GM18526 (cell line): Measurements from ENCODE around the gene SYNDIG1.

ENCODE experiments used
- POLR2A ChIP-seq: IDR thresholded peaks from 3 replicates; pipeline ENCODE4 v1.6.1; 2011; ENCODE audit not compliant: insufficient read length; ENCODE audit errors: extremely low read depth

The SYNDIG1 gene

DNA sequence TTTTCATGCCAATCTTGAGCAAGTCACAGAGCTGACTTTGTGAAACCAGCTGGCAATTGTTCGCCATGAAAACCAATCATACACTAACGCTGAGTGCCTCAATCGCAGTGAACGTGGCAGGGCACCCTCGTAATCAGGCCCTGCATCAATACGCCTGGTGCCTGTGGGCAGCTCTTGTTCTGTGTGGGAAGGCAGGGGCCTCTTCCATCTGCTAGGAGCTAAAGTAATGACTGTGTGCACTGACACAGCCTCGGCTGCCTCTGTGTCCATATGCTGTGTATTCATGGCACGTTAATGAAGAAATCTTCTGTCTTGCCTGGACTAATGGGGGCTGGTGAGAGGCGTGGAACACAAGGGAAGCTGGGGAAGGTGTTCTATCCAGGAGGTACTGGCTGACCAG lies 27.8 kb upstream of the SYNDIG1 start:
- TF ChIP-seq POLR2A: no peak

DNA sequence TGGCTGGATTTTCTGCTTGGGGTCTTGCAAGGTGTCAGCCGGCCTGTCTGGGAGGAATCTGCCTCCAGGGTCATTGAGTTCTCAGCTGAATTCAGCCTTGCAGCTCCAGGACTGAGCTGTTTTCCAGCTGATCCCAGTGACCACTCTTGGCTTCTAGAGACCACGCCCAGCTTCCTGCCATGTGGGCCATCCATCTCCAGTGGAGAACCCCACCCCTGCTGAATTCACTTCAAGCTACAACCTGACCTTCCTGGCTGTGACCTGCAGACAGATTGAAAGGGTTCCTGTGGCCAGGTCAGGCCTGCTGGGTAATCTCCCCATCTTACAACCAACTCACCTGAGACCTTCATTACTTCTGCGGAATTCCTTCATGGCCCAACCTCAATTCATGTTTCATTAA lies 26.5 kb upstream of the SYNDIG1 start:
- TF ChIP-seq POLR2A: no peak

DNA sequence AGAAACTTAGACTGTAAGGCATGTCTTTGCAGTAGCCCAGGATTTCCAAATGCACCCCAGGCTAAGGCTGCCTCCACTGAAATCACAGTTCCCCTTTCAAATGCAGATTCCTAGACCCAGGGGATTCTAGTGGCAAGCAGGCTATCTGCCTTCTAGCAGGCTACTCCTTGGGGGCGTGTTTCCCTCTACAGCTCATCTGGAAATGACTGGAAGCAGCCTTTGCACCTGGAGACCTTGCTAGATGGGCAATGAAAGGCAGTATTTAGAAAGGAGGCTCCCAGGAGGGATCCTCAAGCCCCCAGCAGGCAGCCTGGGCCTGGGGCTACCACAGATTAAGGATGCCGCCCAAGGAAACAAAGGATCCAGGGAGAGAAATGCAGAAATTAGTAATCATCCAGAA lies 26.0 kb upstream of the SYNDIG1 start:
- no peak for TF ChIP-seq POLR2A

DNA sequence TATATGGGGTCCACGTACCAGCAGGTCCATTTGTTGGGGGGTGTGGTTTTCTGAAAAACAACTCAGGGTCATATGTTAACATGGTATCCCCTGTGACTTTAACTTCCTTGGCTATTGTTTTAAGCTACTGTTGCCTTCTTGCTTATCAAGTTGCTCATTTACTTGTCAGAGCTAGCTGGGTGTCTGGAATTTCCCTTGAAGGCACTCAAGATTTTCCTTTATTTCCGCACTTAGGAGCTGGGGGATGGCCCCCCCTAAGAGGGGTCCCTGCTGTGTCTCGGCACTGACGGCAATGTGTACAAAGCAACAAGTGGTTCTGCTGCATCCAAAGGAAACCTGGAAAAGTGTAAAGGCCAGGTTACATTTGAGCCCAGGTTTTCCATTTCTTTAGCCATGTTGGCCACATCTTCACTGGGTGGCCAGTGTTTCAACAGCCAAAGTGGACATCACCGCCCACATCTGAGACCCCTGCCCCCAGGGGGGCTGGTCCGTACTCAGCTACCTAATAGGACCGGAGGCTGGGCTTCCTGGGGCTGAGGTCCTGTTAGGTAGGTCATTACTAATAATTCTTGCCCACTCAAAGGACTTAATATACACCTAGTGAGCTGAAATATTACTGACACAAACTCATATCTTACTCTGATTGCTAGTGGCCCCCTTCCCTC lies 24.8 kb upstream of the SYNDIG1 start:
- TF ChIP-seq POLR2A: no peak

DNA sequence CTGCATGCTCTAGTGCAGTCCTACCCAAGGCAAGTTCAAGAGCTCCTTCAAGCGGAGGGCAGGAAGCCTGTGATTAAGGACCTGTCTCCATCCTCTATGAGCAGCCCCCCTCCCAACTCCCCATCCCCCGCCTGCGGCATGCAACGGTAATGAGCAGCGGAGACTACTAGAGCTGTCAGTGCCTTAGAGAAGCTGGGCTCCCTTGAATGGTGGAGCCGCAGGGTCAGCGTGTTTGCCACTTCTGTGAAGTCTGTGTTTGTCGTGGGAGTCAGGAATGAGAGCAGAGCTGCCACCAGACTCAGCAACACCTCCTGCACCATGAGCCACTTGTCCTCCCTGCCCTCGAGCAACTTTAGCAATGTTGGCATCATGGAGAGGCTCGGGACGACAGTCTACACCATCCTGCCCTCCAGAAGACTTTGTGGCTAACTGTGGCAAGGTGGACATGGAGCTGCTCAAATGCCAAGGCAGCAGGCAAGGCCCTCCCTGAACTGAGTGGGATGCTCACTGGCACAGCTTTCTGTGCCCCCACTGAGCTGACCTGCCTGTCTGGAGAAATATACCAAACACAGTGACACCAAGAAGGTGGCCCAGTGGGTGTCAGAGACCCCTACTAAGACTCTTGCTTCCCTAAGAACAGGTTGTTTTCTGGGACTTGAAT lies 23.8 kb upstream of the SYNDIG1 start:
- no peak for TF ChIP-seq POLR2A

DNA sequence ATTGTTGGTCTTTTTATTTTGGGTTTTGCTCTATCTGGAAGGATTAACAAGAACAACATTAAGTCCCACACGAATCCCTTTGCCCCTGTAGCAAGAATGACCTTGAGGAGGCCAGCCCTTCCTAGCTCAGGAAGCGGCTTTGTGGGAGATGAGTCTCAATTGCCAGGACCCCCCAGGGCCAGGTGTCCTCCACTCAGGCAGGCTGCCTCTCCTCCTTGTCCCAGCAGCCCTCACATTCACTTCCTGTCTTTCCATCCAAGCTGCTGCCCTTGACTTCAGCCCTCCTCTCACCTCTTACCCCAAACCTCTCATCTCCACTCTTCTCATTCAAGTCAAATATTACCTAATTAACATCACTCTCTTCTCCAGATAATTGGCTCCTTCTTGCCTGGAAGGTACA lies 22.6 kb upstream of the SYNDIG1 start:
- no peak for TF ChIP-seq POLR2A

DNA sequence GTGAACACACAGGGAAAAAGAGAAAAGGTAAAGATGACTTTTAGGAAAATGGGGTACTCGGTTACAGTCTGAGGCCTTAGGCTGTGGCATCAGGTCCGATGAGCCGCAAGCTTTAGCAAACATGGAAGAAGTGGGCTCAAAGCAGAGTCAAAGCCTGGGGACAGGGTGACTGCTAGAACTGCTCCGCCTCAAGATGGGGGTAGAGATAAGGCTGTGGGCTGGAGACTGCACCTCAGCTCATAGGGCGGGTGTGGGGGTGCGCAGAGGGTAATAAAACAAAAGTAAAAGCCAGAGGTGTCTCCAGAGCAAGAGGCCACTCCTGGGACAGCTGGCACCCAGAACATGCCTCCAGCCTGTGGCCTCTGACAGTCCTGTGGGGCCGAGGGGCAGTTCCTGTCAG lies 21.3 kb upstream of the SYNDIG1 start:
- TF ChIP-seq POLR2A: no peak

DNA sequence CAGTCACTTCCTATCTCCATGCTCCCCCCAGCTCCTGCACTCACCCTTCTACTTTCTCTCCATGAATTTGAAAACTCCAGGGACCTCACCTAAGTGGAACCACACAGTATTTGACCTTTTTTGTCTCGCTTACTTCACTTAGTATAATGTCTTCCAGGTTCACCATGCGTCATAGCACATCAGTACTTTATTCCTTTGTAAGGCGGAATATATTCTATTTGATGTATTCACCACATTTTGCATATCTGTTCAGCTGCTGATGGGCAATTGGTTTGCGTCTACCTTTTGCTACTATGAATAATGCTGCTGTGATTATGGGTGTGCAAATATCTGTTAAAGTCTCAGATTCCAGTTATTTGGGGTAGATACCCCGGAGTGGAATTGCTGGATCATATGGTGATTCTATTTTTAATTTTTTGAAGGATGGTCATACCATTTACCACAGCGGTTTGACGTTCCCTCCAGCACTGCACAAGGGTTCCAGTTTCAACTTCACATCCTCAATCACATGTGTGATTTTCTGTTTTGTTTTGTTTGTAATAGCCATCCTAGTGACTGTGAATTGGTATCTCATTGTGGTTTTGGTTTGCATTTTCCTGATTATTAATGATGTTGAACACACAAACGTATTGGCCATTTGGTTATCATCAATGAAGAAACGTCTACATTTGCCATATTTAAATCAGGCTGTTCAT lies 20.3 kb upstream of the SYNDIG1 start:
- TF ChIP-seq POLR2A: no peak

DNA sequence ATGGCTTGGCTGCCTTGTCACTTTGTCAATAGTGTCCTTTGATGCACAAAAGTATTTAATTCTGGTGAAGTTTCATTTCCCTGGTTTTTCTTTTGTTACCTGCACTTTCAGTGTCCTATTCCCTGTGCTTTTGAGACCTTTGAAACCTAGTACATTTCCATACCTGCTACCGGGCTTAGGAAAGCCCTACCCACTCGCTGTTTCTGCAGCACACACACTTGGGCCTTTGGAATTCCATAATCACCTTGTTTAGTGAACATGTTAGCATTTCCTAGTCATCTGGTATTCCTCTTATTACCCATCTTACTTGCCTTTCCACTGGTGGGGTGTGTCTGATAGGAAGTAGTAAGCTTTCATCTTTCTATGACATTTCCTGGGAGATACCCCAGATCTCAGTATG lies 19.3 kb upstream of the SYNDIG1 start:
- no peak for TF ChIP-seq POLR2A

DNA sequence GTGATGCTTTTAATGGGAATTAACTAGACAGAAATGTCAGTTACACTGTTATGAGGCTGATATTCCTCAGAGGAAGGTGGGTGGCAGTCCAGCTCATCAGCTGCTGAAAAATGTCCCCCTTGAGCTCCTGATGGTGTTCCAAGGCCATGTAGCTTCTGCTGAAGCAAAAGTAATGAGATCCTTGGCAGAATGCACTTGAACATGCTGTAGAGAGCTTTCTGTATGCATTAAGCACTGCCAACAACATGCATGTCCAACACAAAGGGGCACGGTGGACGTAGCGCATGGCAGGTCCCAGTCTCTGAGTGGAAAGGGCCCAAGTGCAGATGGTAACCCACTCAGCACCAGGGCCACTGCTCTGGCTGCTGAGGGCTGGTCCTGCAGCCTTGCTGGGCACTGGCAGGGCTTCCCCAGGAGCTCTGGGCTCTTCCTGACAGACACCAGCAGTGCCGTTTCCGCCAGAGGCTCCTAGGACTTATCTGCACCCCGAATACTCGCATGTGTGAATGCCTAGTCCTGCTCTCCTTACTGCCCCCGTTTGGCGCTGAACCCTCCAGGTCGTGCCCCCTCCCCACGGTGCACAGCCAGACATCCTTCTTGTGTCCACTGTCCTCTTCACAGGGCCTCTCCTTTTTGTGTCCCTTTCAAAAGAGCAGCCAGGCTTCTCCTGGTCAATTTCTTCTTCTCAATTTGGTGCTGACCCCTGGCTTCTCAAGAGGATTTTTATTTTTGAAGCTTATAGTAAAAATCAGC lies 18.6 kb upstream of the SYNDIG1 start:
- TF ChIP-seq POLR2A: no peak

DNA sequence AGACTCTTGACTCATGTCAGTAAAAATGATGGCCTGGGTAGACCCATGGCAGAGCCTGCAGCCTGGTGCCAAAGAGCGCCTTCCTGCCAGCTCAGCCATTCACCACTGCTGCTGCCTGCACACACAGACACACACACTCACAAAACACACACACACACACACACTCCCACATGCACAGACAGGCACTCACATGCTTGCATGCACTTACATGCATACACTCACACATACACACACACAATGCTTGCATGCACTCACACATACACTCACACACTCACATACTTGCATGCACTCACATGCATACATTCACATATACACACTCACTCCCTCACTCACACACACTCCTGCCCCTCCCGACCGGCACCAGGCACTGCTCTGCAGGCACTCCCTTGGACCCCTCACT lies 18.0 kb upstream of the SYNDIG1 start:
- no peak for TF ChIP-seq POLR2A

DNA sequence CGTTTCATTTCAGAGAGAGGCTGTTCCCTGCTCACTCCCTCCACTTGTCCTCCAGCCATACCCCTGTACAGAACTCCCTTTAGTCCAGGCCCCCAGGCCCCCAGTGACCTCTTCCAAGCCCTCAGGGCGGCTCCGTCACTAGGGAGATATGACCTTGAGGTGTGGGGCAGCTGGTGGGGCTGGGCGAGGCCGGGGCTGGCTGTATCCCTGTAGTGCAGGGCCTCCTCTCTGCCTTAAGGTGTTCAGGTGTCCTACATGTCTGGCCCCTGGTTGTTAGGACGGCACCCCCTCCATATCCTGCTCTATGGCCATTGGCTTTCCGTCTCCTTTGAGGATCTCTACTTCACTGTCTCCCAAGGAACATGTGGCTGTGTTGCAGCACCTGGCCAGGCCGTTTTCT lies 17.4 kb upstream of the SYNDIG1 start:
- TF ChIP-seq POLR2A: no peak

DNA sequence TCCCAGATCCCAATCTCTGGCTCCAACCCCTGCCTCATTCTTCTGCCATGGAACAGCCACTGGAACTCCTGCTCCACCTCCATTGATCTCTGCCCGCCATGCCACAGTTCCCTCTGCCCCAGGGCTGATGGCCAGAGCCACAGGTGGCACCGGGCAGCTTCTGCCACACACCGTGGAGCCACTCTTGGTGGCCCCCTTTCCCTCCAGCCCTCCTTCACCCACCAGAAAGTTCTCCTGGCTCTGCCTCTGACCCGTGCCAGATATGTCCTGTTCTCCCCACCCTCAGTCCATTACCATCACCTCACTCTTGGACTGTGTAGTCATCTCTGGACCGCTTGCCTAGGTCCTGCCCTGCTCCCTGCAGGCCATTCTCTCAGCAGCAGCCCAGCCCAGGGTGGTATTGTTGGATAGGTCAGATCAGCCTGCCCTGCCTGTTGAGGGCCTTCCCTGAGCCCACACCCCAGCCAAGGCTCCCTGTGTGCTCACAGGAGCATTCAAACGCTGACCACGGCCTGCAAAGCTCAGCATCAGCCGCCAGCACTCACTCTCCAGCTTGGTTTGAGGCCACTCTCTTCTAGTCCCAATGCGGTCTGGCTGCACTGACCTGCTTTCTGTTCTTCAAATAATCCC lies 16.8 kb upstream of the SYNDIG1 start:
- no peak for TF ChIP-seq POLR2A

DNA sequence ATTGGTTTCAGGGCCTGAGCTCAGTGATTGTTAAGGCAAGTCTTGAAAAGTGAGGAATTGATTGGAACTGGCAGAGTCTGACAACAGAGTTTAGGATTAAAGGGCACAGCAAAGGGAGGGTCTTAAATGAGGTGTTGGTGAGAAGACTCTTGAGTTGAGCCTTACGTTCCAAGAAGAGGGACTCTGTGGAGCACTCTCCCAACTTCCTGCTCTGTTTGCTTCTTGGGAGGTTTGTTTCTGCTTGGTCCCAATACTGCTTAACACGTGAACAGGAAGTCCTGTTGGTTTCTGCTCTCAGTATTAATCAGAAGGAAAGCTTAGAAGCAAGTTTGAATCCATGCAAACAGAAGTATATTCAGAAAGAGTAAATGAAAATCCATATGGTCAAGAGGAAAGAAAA lies 15.6 kb upstream of the SYNDIG1 start:
- TF ChIP-seq POLR2A: no peak

DNA sequence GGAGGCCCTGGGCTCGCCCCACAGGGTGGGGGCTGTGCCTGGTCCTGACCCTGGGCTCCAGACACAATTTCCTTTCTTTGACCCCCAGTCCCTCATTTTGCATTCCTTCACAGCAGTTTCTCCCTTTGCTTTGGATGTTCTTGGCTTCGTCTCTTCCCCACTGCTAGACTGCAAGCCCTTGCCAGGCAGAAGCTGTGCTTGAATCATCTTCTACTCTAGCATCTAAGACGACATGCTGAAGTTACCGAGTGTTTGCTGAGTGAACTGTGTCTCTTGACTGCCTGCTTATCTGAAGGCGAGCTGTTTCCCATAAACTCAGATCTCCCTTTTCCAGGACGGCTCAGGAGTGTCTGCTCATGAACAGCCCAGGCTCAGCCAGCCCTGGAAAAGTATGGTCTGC lies 14.3 kb upstream of the SYNDIG1 start:
- no peak for TF ChIP-seq POLR2A
